ENCODE measurements around the gene C16orf95. TPM values are rescaled to one million over a fixed set of nuclear protein-coding genes. Genes with fewer than 3 reads are reported as not detected.

The C16orf95 gene
- total and polyA plus RNA-seq, 2 donors (not counting 1 experiment from before 2014, with no cell fraction given) = 1.5 to 2.5 TPM

- Histone ChIP-seq H3K4me3 (ENCODE audit: control extremely low read depth in 1 of 5, extremely low read depth in 1 of 5, insufficient read depth in 1 of 5, low read depth in 2 of 5, low read length in 4 of 5) (no peak overlapping the region), H2AFZ (ENCODE audit: insufficient read depth, low read depth, low read length, poor library complexity, severe bottlenecking) (no peak overlapping the region), H3K27me3 (replicated peaks in 1 of 4; ENCODE audit: control extremely low read depth in 1 of 4, control insufficient read depth in 3 of 4, insufficient read depth in 4 of 4, low read length in 3 of 4) (no peaks in the 10 kb centered on the region), H3K9me3 (ENCODE audit: control extremely low read depth in 1 of 3, control insufficient read depth in 2 of 3, insufficient read depth in 1 of 3, low read length in 2 of 3) (no peaks in the 10 kb centered on the region), H3K4me1 (ENCODE audit: control insufficient read depth in 2 of 2, insufficient read depth in 2 of 2, low read length in 2 of 2) (peaks cover 6 to 11% of the 10 kb centered on the region in 2 donors), H3K79me2 (ENCODE audit: control insufficient read depth, insufficient read depth, low read length) (peaks cover 84% of the 10 kb centered on the region), H3K27ac (ENCODE audit: low read length in 2 of 2) (no peak overlapping the region), H3K9ac (ENCODE audit: low read length) (no peak overlapping the region), H4K20me1 (ENCODE audit: control insufficient read depth, insufficient read depth, low read length, poor library complexity, severe bottlenecking) (peaks cover 75% of the 10 kb centered on the region), H3K4me2 (replicated peaks; ENCODE audit: low read depth, low read length, poor library complexity, severe bottlenecking) (no peak overlapping the region), H3K36me3 (replicated peaks in 1 of 2; ENCODE audit: control extremely low read depth in 1 of 2, control insufficient read depth in 1 of 2, extremely low read depth in 1 of 2, insufficient read depth in 2 of 2, low read length in 1 of 2) (peaks cover 0 to 22% of the 10 kb centered on the region in 2 experiments)
- DNase-seq (no peak), ATAC-seq (ENCODE audit: low read depth) (no peak)
- intact Hi-C loops (cut with micrococcal nuclease) = no loop called here
- Mint-ChIP-seq H3K4me3 (no peak overlapping the region), H3K4me1 (peaks cover 22% of the 10 kb centered on the region), H3K9me3 (ENCODE audit: insufficient read depth) (no peaks in the 10 kb centered on the region), H3K27ac (peak overlapping the region; percentile 37), H3K27me3 (no peaks in the 10 kb centered on the region)
- ChIA-PET POLR2A (no interaction called here), CTCF (no interaction called here)
- WGBS (ENCODE audit: insufficient coverage) = 97% methylated on average over 4 of the region's 4 CpGs
- TF ChIP-seq CTCF (IDR thresholded peaks at IDR 0.05) (no peak), EZH2 (IDR thresholded peaks at IDR 0.05; ENCODE audit: borderline replicate concordance, insufficient read depth, low read depth, low read length, poor library complexity, severe bottlenecking) (no peak)
Observed at GRCh38 chr16:87366288-87366687, 49.1 kb upstream of the C16orf95 start.

GRCh38 chr16:87365021-87365713 lies 48.0 kb upstream of the C16orf95 start:
- Histone ChIP-seq H3K79me2 (ENCODE audit: control insufficient read depth, insufficient read depth, low read length) (peaks cover 80% of the 10 kb centered on the region), H4K20me1 (ENCODE audit: control insufficient read depth, insufficient read depth, low read length, poor library complexity, severe bottlenecking) (peaks cover 63% of the 10 kb centered on the region), H3K27ac (ENCODE audit: low read length in 2 of 2) (no peak overlapping the region), H3K4me3 (ENCODE audit: control extremely low read depth in 1 of 5, extremely low read depth in 1 of 5, insufficient read depth in 1 of 5, low read depth in 2 of 5, low read length in 4 of 5) (no peak overlapping the region), H3K9me3 (ENCODE audit: control extremely low read depth in 1 of 3, control insufficient read depth in 2 of 3, insufficient read depth in 1 of 3, low read length in 2 of 3) (no peaks in the 10 kb centered on the region), H2AFZ (ENCODE audit: insufficient read depth, low read depth, low read length, poor library complexity, severe bottlenecking) (no peak overlapping the region), H3K4me2 (replicated peaks; ENCODE audit: low read depth, low read length, poor library complexity, severe bottlenecking) (no peak overlapping the region), H3K4me1 (ENCODE audit: control insufficient read depth in 2 of 2, insufficient read depth in 2 of 2, low read length in 2 of 2) (peaks cover 6 to 11% of the 10 kb centered on the region in 2 donors), H3K27me3 (replicated peaks in 1 of 4; ENCODE audit: control extremely low read depth in 1 of 4, control insufficient read depth in 3 of 4, insufficient read depth in 4 of 4, low read length in 3 of 4) (no peaks in the 10 kb centered on the region), H3K36me3 (replicated peaks in 1 of 2; ENCODE audit: control extremely low read depth in 1 of 2, control insufficient read depth in 1 of 2, extremely low read depth in 1 of 2, insufficient read depth in 2 of 2, low read length in 1 of 2) (peaks cover 0 to 26% of the 10 kb centered on the region in 2 experiments), H3K9ac (ENCODE audit: low read length) (no peak overlapping the region)
- 97% methylated on average over 12 of the region's 13 CpGs for WGBS (ENCODE audit: insufficient coverage)
- CTCF ChIA-PET = no interaction called here
- H3K27me3 Mint-ChIP-seq = no peaks in the 10 kb centered on the region
- peaks cover 22% of the 10 kb centered on the region for H3K4me1 Mint-ChIP-seq
- intact Hi-C loops (cut with micrococcal nuclease) = no loop called here
- TF ChIP-seq CTCF (IDR thresholded peaks at IDR 0.05) (no peak), EZH2 (IDR thresholded peaks at IDR 0.05; ENCODE audit: borderline replicate concordance, insufficient read depth, low read depth, low read length, poor library complexity, severe bottlenecking) (no peak)
- no peak overlapping the region for H3K4me3 Mint-ChIP-seq
- POLR2A ChIA-PET = no interaction called here
- no peaks in the 10 kb centered on the region for H3K9me3 Mint-ChIP-seq (ENCODE audit: insufficient read depth)
- H3K27ac Mint-ChIP-seq = no peak overlapping the region
- ATAC-seq (ENCODE audit: low read depth) = no peak
- DNase-seq = no peak

All from B cell (primary cell).